ENCODE measurements around the gene FGFR2.

GRCh38 chr10:121500701-121501332 lies 97.4 kb downstream of the FGFR2 start:
- TF ChIP-seq, protein P1, sequence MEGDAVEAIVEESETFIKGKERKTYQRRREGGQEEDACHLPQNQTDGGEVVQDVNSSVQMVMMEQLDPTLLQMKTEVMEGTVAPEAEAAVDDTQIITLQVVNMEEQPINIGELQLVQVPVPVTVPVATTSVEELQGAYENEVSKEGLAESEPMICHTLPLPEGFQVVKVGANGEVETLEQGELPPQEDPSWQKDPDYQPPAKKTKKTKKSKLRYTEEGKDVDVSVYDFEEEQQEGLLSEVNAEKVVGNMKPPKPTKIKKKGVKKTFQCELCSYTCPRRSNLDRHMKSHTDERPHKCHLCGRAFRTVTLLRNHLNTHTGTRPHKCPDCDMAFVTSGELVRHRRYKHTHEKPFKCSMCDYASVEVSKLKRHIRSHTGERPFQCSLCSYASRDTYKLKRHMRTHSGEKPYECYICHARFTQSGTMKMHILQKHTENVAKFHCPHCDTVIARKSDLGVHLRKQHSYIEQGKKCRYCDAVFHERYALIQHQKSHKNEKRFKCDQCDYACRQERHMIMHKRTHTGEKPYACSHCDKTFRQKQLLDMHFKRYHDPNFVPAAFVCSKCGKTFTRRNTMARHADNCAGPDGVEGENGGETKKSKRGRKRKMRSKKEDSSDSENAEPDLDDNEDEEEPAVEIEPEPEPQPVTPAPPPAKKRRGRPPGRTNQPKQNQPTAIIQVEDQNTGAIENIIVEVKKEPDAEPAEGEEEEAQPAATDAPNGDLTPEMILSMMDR (conservative IDR thresholded peaks at IDR 0.05; ENCODE audit: low read length), result no peak
- no peak for TF ChIP-seq EZH2phosphoT487 (IDR thresholded peaks at IDR 0.05; ENCODE audit: borderline replicate concordance, low read depth, low read length)

Measured in OCI-LY7 (cell line).